HL-60 (cell line): ENCODE results near the gene SLC7A6.

ENCODE experiments used
- CTCF ChIP-seq: IDR thresholded peaks from one replicate; pipeline ENCODE4 v1.5.1; 2011; ENCODE audit warnings: low read length, control low read depth, inconsistent platforms; ENCODE audit not compliant: insufficient read depth
- GABPA ChIP-seq: IDR thresholded peaks from 2 replicates; pipeline ENCODE4 v1.6.1; 2012; ENCODE audit warnings: low read depth
- POLR2AphosphoS5 ChIP-seq: IDR thresholded peaks from 2 replicates; pipeline ENCODE4 v1.6.1; 2012; ENCODE audit warnings: low read depth
- REST ChIP-seq: IDR thresholded peaks from 2 replicates; pipeline ENCODE4 v1.6.1; 2012; ENCODE audit warnings: low read depth; ENCODE audit not compliant: insufficient replicate concordance
- SPI1 ChIP-seq: IDR thresholded peaks from 2 replicates; pipeline ENCODE4 v1.6.1; 2012; ENCODE audit warnings: low read depth, mild to moderate bottlenecking, borderline replicate concordance

GRCh38 chr16:68253721-68254120 lies 10.6 kb upstream of the SLC7A6 start:
- TF ChIP-seq CTCF, result no peak
- TF ChIP-seq POLR2AphosphoS5, result no peak
- TF ChIP-seq REST, result no peak
- TF ChIP-seq GABPA, result no peak
- TF ChIP-seq SPI1, result no peak
